Prostate gland (tissue), 2 donors: Measurements from ENCODE around the gene SMAGP. TPM values are rescaled to one million over a fixed set of nuclear protein-coding genes. Genes with fewer than 3 reads are reported as not detected.
A peak's percentile ranks its signal among the peaks of the same experiment; 100 is the strongest.

Source experiments
- DNase-seq: peaks from one replicate; pipeline ENCODE4 v3.0.0-alpha.2; 2019; ENCODE audit warnings: low spot score
- H3K27ac ChIP-seq, 2 donors: fragments of 200-600 bp; sonication (generic); 2 replicates each; pipeline ENCODE4 v1.5.1; 2017 to 2019
- H3K27me3 ChIP-seq: fragments of 200-600 bp; sonication (generic); replicated peaks from 2 replicates; pipeline ENCODE4 v1.5.1; 2019; ENCODE audit not compliant: insufficient read depth
- H3K36me3 ChIP-seq, 2 donors: fragments of 200-600 bp; sonication (generic); 1 replicate in 1 of 2; 2 replicates in 1 of 2; pipeline versions ENCODE4 v1.5.1 to v1.8.1; 2017 to 2019
- H3K4me1 ChIP-seq: fragments of 200-600 bp; sonication (generic); replicated peaks from 2 replicates; pipeline ENCODE4 v1.5.1; 2019
- H3K4me3 ChIP-seq, 2 donors: fragments of 200-600 bp; sonication (generic); 2 replicates each; pipeline ENCODE4 v1.5.1; 2017 to 2019
- H3K9me3 ChIP-seq: fragments of 200-600 bp; sonication (generic); 2 replicates; pipeline ENCODE4 v1.5.1; 2017
- POLR2A ChIP-seq: fragments of 450-650 bp; IDR thresholded peaks from one replicate; pipeline ENCODE4 v1.6.1; 2016; ENCODE audit warnings: antibody characterized with exemption, mild to moderate bottlenecking
- POLR2AphosphoS5 ChIP-seq: sonication (generic); formaldehyde crosslinking; IDR thresholded peaks from one replicate; pipeline ENCODE4 v1.6.1; 2017; ENCODE audit warnings: antibody characterized with exemption
- WGBS: methylation state at CpG from one replicate; pipeline ENCODE4 v1.1.5; 2018; 5-methylcytosine and 5-hydroxymethylcytosine counted together
- intact Hi-C: fragments of 100-400 bp; cut with DNase I; formaldehyde crosslinking; loops from one replicate; pipeline ENCODE4 v1.14.2; 2022
- total RNA-seq, 2 donors: library from RNA; depleted of rRNA; stranded (reverse); fragments of >200 nt; gene quantifications; one replicate each; pipeline ENCODE4 v1.1.0, GENCODE V29; 2016
- TF ChIP-seq, protein P1 (sequence below), 4 experiments: fragments of 200-600 bp in 2 of 4; fragments of 450-650 bp in 2 of 4; sonication (generic) in 2 of 4; IDR thresholded peaks; 1 replicate in 3 of 4; 2 replicates in 1 of 4; pipeline ENCODE4 v1.5.1; 2016 to 2019; ENCODE audit warnings: antibody characterized with exemption in 4 of 4, mild to moderate bottlenecking in 2 of 4, moderate library complexity in 2 of 4

SMAGP gene
- total RNA-seq, 2 donors from 2014 or later, result 10.7 to 15.4 TPM

DNA sequence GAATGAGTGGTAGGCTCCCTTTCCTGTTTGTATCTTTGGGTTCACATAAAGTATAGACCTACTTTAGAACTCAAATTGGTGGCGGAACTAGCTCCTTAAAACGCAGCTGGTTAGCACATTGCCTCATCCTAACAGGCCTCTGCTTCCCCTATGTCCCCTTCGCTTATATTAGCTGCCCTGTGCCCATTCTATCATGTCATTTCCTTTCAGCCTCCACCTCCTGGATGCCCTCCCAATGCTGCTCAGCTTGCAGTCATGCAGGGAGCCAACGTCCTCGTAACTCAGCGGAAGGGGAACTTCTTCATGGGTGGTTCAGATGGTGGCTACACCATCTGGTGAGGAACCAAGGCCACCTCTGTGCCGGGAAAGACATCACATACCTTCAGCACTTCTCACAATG lies 28.1 kb downstream of the SMAGP start:
- DNase-seq, result no peak
- Histone ChIP-seq H3K4me1 (peaks cover 6% of the 10 kb centered on the region), H3K27me3 (no peaks in the 10 kb centered on the region), H3K27ac (no peak overlapping the region), H3K36me3 (peaks cover 0 to 4% of the 10 kb centered on the region in 2 donors), H3K4me3 (no peak overlapping the region), H3K9me3 (no peaks in the 10 kb centered on the region)
- intact Hi-C loops, result no loop called here
- WGBS, result 78% methylated on average over 7 of the region's 7 CpGs
- TF ChIP-seq, protein P1, sequence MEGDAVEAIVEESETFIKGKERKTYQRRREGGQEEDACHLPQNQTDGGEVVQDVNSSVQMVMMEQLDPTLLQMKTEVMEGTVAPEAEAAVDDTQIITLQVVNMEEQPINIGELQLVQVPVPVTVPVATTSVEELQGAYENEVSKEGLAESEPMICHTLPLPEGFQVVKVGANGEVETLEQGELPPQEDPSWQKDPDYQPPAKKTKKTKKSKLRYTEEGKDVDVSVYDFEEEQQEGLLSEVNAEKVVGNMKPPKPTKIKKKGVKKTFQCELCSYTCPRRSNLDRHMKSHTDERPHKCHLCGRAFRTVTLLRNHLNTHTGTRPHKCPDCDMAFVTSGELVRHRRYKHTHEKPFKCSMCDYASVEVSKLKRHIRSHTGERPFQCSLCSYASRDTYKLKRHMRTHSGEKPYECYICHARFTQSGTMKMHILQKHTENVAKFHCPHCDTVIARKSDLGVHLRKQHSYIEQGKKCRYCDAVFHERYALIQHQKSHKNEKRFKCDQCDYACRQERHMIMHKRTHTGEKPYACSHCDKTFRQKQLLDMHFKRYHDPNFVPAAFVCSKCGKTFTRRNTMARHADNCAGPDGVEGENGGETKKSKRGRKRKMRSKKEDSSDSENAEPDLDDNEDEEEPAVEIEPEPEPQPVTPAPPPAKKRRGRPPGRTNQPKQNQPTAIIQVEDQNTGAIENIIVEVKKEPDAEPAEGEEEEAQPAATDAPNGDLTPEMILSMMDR (IDR thresholded peaks at IDR 0.05), result no peak
- TF ChIP-seq POLR2A (no peak), POLR2AphosphoS5 (no peak)

DNA sequence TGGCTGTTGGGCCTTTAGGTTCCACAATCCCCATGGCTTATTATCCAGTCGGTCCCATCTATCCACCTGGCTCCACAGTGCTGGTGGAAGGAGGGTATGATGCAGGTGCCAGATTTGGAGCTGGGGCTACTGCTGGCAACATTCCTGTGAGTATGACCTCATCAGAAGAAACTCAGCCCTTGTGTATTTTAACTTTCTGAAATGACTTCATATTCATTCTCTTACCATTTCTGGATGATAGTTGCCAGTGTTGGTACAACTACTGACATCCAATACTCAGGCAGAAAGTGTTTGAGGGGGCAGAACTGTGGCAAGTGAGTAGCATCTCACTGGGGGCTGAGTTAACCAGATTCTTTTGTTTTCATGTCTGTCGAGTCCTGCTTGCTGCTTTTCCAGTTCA lies 29.2 kb downstream of the SMAGP start:
- Histone ChIP-seq H3K9me3 (no peaks in the 10 kb centered on the region), H3K4me3 (no peak overlapping the region), H3K4me1 (peaks cover 6% of the 10 kb centered on the region), H3K27ac (no peak overlapping the region), H3K27me3 (no peaks in the 10 kb centered on the region), H3K36me3 (peaks cover 0 to 4% of the 10 kb centered on the region in 2 donors)
- intact Hi-C loops, result no loop called here
- TF ChIP-seq, protein P1 (IDR thresholded peaks at IDR 0.05), result no peak
- no peak for TF ChIP-seq POLR2A
- no peak for TF ChIP-seq POLR2AphosphoS5
- WGBS, result 62% methylated on average over 2 of the region's 2 CpGs
- DNase-seq, result no peak

DNA sequence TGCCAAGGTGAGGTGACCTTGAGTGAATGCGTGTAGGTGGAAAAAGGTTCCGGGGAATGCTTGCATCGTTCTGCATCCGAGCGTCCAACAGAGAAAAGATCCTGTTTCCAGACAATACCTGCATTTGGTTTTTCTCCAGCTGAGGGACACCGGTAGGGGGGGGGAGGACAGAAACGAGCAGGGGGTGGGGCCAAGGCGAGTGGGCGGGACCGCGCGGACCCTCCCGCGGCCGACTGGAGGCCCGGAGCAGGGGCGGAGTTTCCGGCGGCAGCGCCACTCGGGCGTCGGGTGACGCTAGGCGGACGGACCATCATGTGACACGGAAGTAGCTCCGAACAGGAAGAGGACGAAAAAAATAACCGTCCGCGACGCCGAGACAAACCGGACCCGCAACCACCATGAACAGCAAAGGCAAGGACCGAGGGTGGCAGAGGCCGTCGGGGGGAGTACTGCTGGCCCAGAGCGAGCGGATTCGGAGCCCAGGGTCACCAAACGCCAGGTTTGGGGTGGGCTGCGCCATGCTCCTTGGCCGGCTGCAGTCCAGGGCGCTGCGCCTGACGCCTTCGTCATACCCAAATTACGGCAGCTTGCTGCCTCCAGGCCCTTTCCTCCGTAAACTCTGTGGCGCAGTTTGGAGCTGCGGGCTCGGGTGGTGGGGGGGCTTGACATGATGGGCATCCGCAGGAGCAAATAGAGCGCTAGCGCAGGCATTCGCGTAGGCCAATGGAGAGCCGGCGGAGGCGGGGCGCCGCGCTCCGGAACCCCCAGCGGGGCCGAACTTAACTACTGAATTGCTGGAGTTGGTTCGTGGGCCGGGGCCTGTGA lies 31.5 kb downstream of the SMAGP start, which contains the start of gene DAZAP2:
Gene DAZAP2 (plus strand): TSS at position 317 of the 825 bp plus-strand sequence. CDS start 82 bp downstream, at position 399.
- Histone ChIP-seq H3K9me3 (no peaks in the 10 kb centered on the region), H3K4me1 (peaks cover 6% of the 10 kb centered on the region), H3K4me3 (peak within 1 kb of the TSS; percentile 98 to 100), H3K27me3 (no peaks in the 10 kb centered on the region), H3K36me3 (peaks cover 0 to 4% of the 10 kb centered on the region in 2 donors), H3K27ac (peak within 1 kb of the TSS; percentile 100)
- TF ChIP-seq, protein P1 (IDR thresholded peaks at IDR 0.05), result peak; percentile 28 to 56 (median 36)
- TF ChIP-seq POLR2AphosphoS5 (peak; percentile 87), POLR2A (peak; percentile 88)
- WGBS, result under 1% methylated on average over 59 of the region's 70 CpGs
- peak; percentile 97 for DNase-seq
- intact Hi-C loops, result loop anchor here (1.0 to 10.0 kb wide), 3 partner anchors 20 to 414 kb away; partner anchors contain the start of gene POU6F1

DNA sequence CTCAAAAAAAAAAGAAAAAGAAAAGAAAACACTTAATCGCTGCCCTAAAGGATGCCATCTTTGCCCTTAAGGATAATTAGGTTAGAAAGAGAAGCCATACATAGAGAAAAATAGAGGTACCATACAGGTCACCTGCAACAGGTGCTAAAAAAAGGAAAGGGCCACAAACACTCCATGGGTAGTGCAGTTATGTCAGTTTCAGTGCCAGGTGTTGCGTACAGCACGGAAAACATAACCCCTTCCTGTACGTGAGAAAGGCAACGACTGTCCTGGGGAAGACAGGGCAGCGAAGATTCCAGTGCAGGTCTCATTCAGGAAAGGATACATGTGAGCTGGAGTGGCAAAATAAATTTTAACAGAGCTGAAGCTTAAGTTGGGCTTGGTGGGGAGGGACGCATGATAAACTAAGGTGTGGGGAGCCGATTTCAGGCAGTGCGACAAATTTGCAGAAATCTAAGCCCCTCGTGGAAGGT lies 32.1 kb downstream of the SMAGP start:
- Histone ChIP-seq H3K27me3 (no peaks in the 10 kb centered on the region), H3K4me3 (peak overlapping the region; percentile 98 to 100), H3K36me3 (peaks cover 0 to 4% of the 10 kb centered on the region in 2 donors), H3K9me3 (no peaks in the 10 kb centered on the region), H3K27ac (peak overlapping the region; percentile 100), H3K4me1 (peaks cover 6% of the 10 kb centered on the region)
- DNase-seq, result peak; percentile 57
- TF ChIP-seq, protein P1 (IDR thresholded peaks at IDR 0.05), result no peak
- peak; percentile 40 for TF ChIP-seq POLR2AphosphoS5
- 7% methylated on average over 10 of the region's 10 CpGs for WGBS
- intact Hi-C loops, result loop anchor here (1.0 to 10.0 kb wide), 3 partner anchors 19 to 413 kb away; partner anchors contain the start of gene POU6F1
